HG02938 (cell line): Measurements from ENCODE around the gene RESF1.
"Not testable (repeated sequence)": the region's sequence is repeated elsewhere in the genome, so short reads cannot be mapped to it uniquely, and the experiment has no call there.

ENCODE experiments used
- ATAC-seq: cut with Tn5 transposase; IDR thresholded peaks from one replicate; pipeline ENCODE4 v1.9.1; 2021; ENCODE audit warnings: mild to moderate bottlenecking, moderate library complexity; ENCODE audit not compliant: unreplicated experiment

The RESF1 gene

GRCh38 chr12:31959161-31959700, at the start of gene RESF1:
Gene RESF1 (plus strand): TSS chr12:31959415. CDS start chr12:31980956, 21,541 bp downstream.
- ATAC-seq = peak; percentile 76

GRCh38 chr12:31914927-31915326, 44.3 kb upstream of the RESF1 start:
- no peak for ATAC-seq

GRCh38 chr12:31915446-31915845, 43.8 kb upstream of the RESF1 start:
- no peak for ATAC-seq

GRCh38 chr12:31922341-31923062, 36.7 kb upstream of the RESF1 start:
- no peak for ATAC-seq

GRCh38 chr12:31923063-31923412, 36.2 kb upstream of the RESF1 start:
- no peak for ATAC-seq

- ATAC-seq = no peak
These were observed 30.8 kb upstream of the RESF1 start for GRCh38 chr12:31928246-31929026.

- no peak for ATAC-seq
These were observed 30.1 kb upstream of the RESF1 start for GRCh38 chr12:31929027-31929526.

GRCh38 chr12:31931796-31932715, 27.2 kb upstream of the RESF1 start:
- no peak for ATAC-seq

- ATAC-seq = no peak
These were observed 14.9 kb upstream of the RESF1 start for GRCh38 chr12:31944299-31944698.

- no peak for ATAC-seq
These were observed 11.2 kb upstream of the RESF1 start for GRCh38 chr12:31947971-31948370.

GRCh38 chr12:31948697-31949359, 10.4 kb upstream of the RESF1 start:
- not testable (repeated sequence) for ATAC-seq

- no peak for ATAC-seq
These were observed 9.1 kb upstream of the RESF1 start for GRCh38 chr12:31950088-31950487.

- no peak for ATAC-seq
These were observed 8.7 kb upstream of the RESF1 start for GRCh38 chr12:31950492-31950891.

GRCh38 chr12:31951008-31951407, 8.2 kb upstream of the RESF1 start:
- no peak for ATAC-seq

- ATAC-seq = no peak
These were observed 7.3 kb upstream of the RESF1 start for GRCh38 chr12:31951939-31952338.

- ATAC-seq = no peak
These were observed 6.8 kb upstream of the RESF1 start for GRCh38 chr12:31952418-31952817.

GRCh38 chr12:31954925-31955858, 4.0 kb upstream of the RESF1 start:
- ATAC-seq = no peak

GRCh38 chr12:31958569-31959160, 550 bp upstream of the RESF1 start:
- ATAC-seq = no peak
